ENCODE data around the gene PRRX2. TPM values are rescaled to one million over a fixed set of nuclear protein-coding genes. Genes with fewer than 3 reads are reported as not detected.

PRRX2 gene
- total and polyA plus RNA-seq, 2 experiments from 2014 or later, result 5.8 to 8.3 TPM

GRCh38 chr9:129696944-129697655 is 31.7 kb downstream of the PRRX2 start (continued):
- no peak for TF ChIP-seq ZNF462 (CRISPR knock-in tag; IDR thresholded peaks at IDR 0.05)
- TF ChIP-seq ETS1 (IDR thresholded peaks at IDR 0.05), result no peak
- no peak for TF ChIP-seq JUNB (IDR thresholded peaks at IDR 0.05; ENCODE audit: unreplicated experiment)
- no peak for TF ChIP-seq CREB1 (CRISPR knock-in tag; IDR thresholded peaks at IDR 0.05; ENCODE audit: low read depth)
- no peak for TF ChIP-seq EZH2 (IDR thresholded peaks at IDR 0.05; ENCODE audit: low read depth, unreplicated experiment)

- Mint-ChIP-seq H3K9me3 (no peaks in the 10 kb centered on the region), H3K4me3 (peak overlapping the region; percentile 66), H3K4me1 (peaks cover 6% of the 10 kb centered on the region; the same call in 2 of the 3 replicates), H3K27me3 (ENCODE audit: insufficient read depth, low read depth, poor library complexity) (peaks cover 10% of the 10 kb centered on the region), H3K27ac (no peak overlapping the region), H3K36me3 (ENCODE audit: low read depth) (no peaks in the 10 kb centered on the region)
- Histone ChIP-seq H3F3A (replicated peaks; ENCODE audit: low read depth) (no peaks in the 10 kb centered on the region), H3K36me3 (ENCODE audit: insufficient read depth) (no peaks in the 10 kb centered on the region), H3K27ac (ENCODE audit: low read depth) (no peak overlapping the region), H4K20me1 (replicated peaks; ENCODE audit: insufficient read depth) (no peaks in the 10 kb centered on the region), H3K4me2 (peak overlapping the region; percentile 95), H3K4me1 (ENCODE audit: insufficient read depth) (peaks cover 8% of the 10 kb centered on the region; the same call in 1 of the 2 replicates), H3K9me2 (ENCODE audit: insufficient read depth) (no peaks in the 10 kb centered on the region), H3K79me2 (replicated peaks; ENCODE audit: insufficient read depth) (no peaks in the 10 kb centered on the region), H2AFZ (peak overlapping the region; percentile 90), H3K27me3 (ENCODE audit: insufficient read depth) (peaks cover 6% of the 10 kb centered on the region), H3K4me3 (peak overlapping the region; percentile 84)
- ATAC-seq (peak; percentile 27), DNase-seq (ENCODE audit: low spot score) (peak; percentile 57)
- TF ChIP-seq CTCF (conservative IDR thresholded peaks at IDR 0.05; ENCODE audit: low read depth in 2 of 2), result no peak
- no peak for TF ChIP-seq ZNF331 (CRISPR knock-in tag; IDR thresholded peaks at IDR 0.05; ENCODE audit: low read depth)
- TF ChIP-seq REST (IDR thresholded peaks at IDR 0.05; ENCODE audit: unreplicated experiment), result no peak
- TF ChIP-seq CREB1 (CRISPR knock-in tag; IDR thresholded peaks at IDR 0.05; ENCODE audit: low read depth), result no peak
- no peak for TF ChIP-seq POLR2AphosphoS5 (IDR thresholded peaks at IDR 0.05; ENCODE audit: low read depth)
- TF ChIP-seq STAT1 (IDR thresholded peaks at IDR 0.05; ENCODE audit: unreplicated experiment), result no peak
Observed at GRCh38 chr9:129697656-129698253, 32.3 kb downstream of the PRRX2 start.

Data from GM23338 (cell line).